SK-N-SH (cell line): Measurements from ENCODE around the gene EGLN3.

ENCODE experiments used
- CTCF ChIP-seq: fragments of 200-600 bp; sonication (generic); IDR thresholded peaks from 2 replicates; pipeline ENCODE4 v1.6.1; 2017; ENCODE audit warnings: antibody characterized with exemption, mild to moderate bottlenecking, moderate library complexity
- EP300 ChIP-seq, 2 experiments: IDR thresholded peaks; 2 replicates each; pipeline versions ENCODE4 v1.4.0 to v1.6.1; 2012; ENCODE audit warnings: borderline replicate concordance in 1 of 2, low read depth in 1 of 2, low read length in 1 of 2
- EZH2phosphoT487 ChIP-seq: fragments of 200-600 bp; sonication (generic); IDR thresholded peaks from 2 replicates; pipeline ENCODE4 v1.6.1; 2017; ENCODE audit warnings: low read depth, mixed run types, mild to moderate bottlenecking, antibody characterized with exemption, moderate library complexity, borderline replicate concordance
- MAX ChIP-seq: IDR thresholded peaks from 2 replicates; pipeline ENCODE4 v1.4.0; 2012; ENCODE audit warnings: low read depth
- NRF1 ChIP-seq: IDR thresholded peaks from 2 replicates; pipeline ENCODE4 v1.6.1; 2012; ENCODE audit warnings: low read depth, mild to moderate bottlenecking, low read length
- POLR2AphosphoS5 ChIP-seq: IDR thresholded peaks from 2 replicates; pipeline ENCODE4 v1.6.1; 2012; ENCODE audit warnings: low read depth, low read length
- RFX5 ChIP-seq: IDR thresholded peaks from 2 replicates; pipeline ENCODE4 v1.6.1; 2012; ENCODE audit warnings: mild to moderate bottlenecking, improper control_type of control experiment, low read length
- SMC3 ChIP-seq: IDR thresholded peaks from 2 replicates; pipeline ENCODE4 v1.6.1; 2012; ENCODE audit warnings: low read depth, low read length, improper control_type of control experiment
- TAF1 ChIP-seq: IDR thresholded peaks from 2 replicates; pipeline ENCODE4 v1.6.1; 2012; ENCODE audit warnings: low read depth, mild to moderate bottlenecking, low read length, moderate library complexity, borderline replicate concordance
- USF1 ChIP-seq: IDR thresholded peaks from 2 replicates; pipeline ENCODE4 v1.4.0; 2012; ENCODE audit warnings: low read depth, borderline replicate concordance
- YY1 ChIP-seq: IDR thresholded peaks from 2 replicates; pipeline ENCODE4 v1.4.0; 2012; ENCODE audit warnings: low read depth, mild to moderate bottlenecking
- TF ChIP-seq, protein P1 (sequence below): IDR thresholded peaks from 2 replicates; pipeline ENCODE4 v1.6.1; 2012; ENCODE audit warnings: mild to moderate bottlenecking, low read depth, low read length, moderate library complexity

- no peak for TF ChIP-seq NRF1
- no peak for TF ChIP-seq TAF1
- no peak for TF ChIP-seq USF1
- no peak for TF ChIP-seq CTCF
- no peak for TF ChIP-seq POLR2AphosphoS5
- TF ChIP-seq RFX5: no peak
- TF ChIP-seq, protein P1, sequence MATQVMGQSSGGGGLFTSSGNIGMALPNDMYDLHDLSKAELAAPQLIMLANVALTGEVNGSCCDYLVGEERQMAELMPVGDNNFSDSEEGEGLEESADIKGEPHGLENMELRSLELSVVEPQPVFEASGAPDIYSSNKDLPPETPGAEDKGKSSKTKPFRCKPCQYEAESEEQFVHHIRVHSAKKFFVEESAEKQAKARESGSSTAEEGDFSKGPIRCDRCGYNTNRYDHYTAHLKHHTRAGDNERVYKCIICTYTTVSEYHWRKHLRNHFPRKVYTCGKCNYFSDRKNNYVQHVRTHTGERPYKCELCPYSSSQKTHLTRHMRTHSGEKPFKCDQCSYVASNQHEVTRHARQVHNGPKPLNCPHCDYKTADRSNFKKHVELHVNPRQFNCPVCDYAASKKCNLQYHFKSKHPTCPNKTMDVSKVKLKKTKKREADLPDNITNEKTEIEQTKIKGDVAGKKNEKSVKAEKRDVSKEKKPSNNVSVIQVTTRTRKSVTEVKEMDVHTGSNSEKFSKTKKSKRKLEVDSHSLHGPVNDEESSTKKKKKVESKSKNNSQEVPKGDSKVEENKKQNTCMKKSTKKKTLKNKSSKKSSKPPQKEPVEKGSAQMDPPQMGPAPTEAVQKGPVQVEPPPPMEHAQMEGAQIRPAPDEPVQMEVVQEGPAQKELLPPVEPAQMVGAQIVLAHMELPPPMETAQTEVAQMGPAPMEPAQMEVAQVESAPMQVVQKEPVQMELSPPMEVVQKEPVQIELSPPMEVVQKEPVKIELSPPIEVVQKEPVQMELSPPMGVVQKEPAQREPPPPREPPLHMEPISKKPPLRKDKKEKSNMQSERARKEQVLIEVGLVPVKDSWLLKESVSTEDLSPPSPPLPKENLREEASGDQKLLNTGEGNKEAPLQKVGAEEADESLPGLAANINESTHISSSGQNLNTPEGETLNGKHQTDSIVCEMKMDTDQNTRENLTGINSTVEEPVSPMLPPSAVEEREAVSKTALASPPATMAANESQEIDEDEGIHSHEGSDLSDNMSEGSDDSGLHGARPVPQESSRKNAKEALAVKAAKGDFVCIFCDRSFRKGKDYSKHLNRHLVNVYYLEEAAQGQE: no peak
- TF ChIP-seq SMC3: no peak
- TF ChIP-seq YY1: no peak
- no peak for TF ChIP-seq EZH2phosphoT487
- no peak for TF ChIP-seq MAX
- TF ChIP-seq EP300 (IDR thresholded peaks at IDR 0.05; ENCODE audit: borderline replicate concordance in 1 of 2, low read depth in 1 of 2, low read length in 1 of 2): no peak
These were observed 41.3 kb downstream of the EGLN3 start for GRCh38 chr14:33909380-33910084.
